GM12874 (cell line): Measurements from ENCODE around the gene GMDS.

Experiments used
- TF ChIP-seq, protein P1 (sequence below): IDR thresholded peaks from 2 replicates; pipeline ENCODE4 v1.5.1; 2011; ENCODE audit warnings: low read depth, mild to moderate bottlenecking, control low read depth, low read length, moderate library complexity; ENCODE audit not compliant: insufficient read depth

Gene GMDS

DNA sequence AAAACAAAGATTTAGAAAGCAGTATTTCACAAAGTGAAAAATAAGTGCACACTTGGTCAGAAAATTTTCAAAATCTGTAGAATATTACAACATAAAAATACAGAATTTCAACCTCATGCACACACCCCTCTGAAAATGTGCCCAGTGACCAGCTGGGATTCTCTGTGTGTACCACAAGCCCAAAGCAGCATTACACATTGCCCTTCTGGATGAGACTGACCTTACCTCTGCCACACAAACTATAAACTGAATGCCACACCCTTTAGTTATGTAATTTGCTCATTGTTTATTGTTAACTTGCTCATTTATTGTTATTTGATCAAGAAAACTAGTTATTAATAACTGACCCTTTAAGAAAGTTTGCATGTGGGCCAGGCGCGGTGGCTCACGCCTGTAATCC lies 332.7 kb downstream of the GMDS start:
- TF ChIP-seq, protein P1, sequence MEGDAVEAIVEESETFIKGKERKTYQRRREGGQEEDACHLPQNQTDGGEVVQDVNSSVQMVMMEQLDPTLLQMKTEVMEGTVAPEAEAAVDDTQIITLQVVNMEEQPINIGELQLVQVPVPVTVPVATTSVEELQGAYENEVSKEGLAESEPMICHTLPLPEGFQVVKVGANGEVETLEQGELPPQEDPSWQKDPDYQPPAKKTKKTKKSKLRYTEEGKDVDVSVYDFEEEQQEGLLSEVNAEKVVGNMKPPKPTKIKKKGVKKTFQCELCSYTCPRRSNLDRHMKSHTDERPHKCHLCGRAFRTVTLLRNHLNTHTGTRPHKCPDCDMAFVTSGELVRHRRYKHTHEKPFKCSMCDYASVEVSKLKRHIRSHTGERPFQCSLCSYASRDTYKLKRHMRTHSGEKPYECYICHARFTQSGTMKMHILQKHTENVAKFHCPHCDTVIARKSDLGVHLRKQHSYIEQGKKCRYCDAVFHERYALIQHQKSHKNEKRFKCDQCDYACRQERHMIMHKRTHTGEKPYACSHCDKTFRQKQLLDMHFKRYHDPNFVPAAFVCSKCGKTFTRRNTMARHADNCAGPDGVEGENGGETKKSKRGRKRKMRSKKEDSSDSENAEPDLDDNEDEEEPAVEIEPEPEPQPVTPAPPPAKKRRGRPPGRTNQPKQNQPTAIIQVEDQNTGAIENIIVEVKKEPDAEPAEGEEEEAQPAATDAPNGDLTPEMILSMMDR, result no peak

DNA sequence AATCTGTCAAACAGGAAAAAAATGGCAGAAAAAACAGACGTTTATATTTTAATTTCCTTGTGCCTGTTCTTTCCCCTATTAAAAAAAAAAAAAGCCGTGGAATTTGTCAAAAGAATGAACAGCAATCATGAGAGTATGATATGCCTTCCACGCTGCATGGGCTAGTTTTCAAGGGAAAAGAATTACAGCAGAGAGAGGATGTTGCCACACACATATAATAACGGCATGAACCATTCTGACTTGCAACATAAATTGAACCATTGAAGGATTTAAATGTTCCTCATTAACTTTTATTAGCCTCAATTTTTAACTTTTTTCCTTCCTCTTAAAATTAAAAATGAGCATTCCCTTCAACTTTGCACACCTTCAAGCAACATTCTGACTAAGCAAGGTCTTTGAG lies 333.9 kb downstream of the GMDS start:
- TF ChIP-seq, protein P1, result no peak

DNA sequence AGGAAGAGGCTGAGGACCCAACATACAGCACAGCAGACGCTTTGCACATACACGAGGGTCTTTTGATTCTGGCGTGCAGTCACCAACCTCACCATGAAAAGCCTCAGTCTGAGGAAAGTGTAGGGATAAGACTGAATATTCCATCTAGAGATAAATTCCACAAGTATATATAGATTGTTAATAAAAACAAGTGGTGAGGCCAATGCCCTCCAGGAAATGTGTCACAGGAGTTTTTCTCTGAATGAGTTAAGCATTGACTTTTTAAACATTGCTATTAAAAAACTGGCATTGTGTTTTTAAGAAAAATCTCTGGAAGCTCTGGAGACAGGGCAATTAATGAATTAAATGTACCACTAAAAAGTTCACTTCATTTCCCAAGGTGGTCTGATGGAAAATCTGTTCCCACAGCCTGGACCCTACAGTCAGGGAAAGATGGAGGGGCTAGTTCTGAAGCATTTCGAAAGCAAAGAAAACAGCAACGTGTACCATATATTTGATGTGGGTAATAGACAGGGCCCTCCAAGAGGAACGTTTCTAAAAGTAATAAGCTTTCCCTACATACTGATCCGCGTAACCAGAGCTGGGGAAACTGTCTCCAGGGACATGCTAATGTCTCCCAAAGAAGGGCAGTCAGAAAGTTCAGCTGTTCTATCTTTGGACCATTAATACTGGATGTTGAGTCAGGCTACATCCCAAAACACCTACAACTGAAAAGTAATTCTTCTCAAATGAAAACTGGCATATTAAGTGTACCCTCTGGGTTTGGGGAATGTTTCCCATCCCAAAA lies 334.6 kb downstream of the GMDS start:
- TF ChIP-seq, protein P1, result no peak

- TF ChIP-seq, protein P1, result no peak
These were observed 336.6 kb downstream of the GMDS start for GRCh38 chr6:1908784-1909183.

DNA sequence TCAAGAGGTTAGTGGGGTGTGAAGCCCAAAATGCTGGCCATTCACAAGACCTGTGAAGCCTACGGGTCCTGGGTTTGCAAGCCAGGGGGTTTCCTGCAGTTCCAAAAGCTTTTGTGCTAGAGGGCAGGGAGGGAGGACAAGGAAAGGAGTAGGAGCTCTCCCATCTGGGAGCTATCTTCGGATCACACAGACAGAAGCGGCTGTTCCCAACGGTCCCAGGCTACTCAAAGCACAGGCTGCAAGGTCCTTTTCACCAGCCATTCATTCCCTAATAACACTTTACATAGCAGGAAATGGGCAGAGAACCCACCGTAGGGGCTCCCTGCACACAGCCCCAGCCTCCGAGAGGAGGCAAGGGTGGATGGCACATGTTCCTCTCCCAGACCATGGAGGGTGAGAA lies 338.8 kb downstream of the GMDS start:
- TF ChIP-seq, protein P1, result no peak

DNA sequence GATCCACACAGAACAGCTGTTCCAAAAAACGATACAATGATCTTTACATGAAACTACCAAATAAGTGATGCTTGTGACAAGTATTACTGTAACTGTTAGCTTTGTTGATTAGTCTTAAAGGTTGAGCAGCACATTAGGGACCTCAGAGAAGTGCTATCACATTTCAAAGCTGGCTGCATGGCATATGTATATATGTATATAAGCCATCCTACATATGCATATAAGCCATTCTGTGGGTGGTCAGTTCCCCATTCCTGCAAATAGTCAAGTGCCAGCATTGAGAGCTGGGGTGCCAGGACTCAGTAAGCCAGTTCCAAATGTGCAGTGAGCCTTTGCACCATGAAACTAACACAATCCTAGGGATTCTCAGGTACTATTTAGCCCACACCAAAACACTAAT lies 339.4 kb downstream of the GMDS start:
- TF ChIP-seq, protein P1, result no peak

DNA sequence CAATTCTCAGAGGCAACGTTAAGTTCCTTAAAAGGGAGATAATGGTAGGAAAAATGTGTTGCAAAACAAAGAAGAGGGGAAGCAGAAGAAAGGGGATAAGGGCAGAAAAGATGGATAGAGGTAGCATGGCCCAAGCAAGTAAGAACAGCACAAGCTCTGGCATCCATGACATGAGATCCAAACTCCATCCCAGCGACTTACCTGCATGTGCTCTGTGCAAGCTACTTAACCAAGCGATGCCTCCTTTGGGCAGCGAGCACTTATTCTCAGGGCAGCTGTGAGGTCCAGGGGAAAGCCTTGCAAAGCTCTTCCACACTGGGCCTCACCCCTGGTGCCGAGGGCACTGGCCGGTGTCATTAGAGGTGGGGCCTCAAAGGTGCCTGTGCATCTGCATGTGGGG lies 340.5 kb downstream of the GMDS start:
- TF ChIP-seq, protein P1, result no peak

DNA sequence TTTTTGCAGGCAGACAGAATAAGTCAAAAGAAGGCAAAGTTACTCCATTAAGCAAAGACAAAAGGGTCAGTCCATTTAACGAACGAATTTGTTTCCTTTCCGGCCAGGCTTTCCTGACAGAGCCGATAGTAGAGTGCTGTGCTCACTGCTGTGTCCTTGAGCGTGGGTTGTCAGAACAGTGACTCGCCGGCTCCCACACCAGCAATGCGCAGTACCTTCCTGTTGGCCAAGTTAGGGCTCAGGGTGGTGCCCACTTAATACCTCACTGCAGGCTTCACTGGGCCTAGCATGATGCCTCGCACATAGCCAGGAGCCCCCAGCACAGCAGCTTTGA lies 341.0 kb downstream of the GMDS start:
- TF ChIP-seq, protein P1, result no peak
